ENCODE results near the gene ANKRD24. TPM values are rescaled to one million over a fixed set of nuclear protein-coding genes. Genes with fewer than 3 reads are reported as not detected.
"Not testable (repeated sequence)": the region's sequence is repeated elsewhere in the genome, so short reads cannot be mapped to it uniquely, and the experiment has no call there.

Gene ANKRD24
- total and polyA plus RNA-seq, 2 experiments from 2014 or later = 6.2 to 7.4 TPM

DNA sequence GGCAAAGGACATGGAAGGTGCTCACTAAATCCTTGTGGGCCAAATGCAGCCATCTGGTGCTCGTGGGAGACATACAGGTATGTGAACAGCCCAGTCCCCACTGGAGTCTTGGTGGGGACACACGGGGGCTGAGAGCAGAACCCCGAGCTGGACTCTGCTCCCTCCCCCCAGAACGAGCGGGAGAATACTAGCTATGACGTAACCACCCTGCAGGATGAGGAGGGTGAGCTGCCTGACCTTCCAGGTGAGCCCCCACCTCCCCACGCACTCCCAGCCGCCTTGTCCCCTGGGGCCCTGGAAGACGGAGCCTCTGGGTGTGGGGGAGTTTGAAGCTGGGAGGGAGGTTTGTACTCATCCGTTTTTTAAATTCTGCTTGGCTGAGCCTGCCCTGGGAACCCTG lies 33.3 kb downstream of the ANKRD24 start:
- no peak for DNase-seq (ENCODE audit: low read depth in 1 of 2, low spot score in 1 of 2)

GRCh38 chr19:4216846-4217245 lies 34.4 kb downstream of the ANKRD24 start:
- no peak overlapping the region for H3K27ac ChIP-seq
- H3K4me3 ChIP-seq = no peak overlapping the region
- no peak for TF ChIP-seq CTCF (IDR thresholded peaks at IDR 0.05; ENCODE audit: low read depth, low read length)
- no peaks in the 10 kb centered on the region for H3K36me3 ChIP-seq
- H3K27me3 ChIP-seq = no peaks in the 10 kb centered on the region
- DNase-seq (ENCODE audit: low read depth in 1 of 2, low spot score in 1 of 2) = no peak
- H3K9me3 ChIP-seq (ENCODE audit: low read depth) = no peaks in the 10 kb centered on the region
- no peaks in the 10 kb centered on the region for H3K4me1 ChIP-seq (ENCODE audit: low read depth)

More for the DNA sequence above, 33.3 kb downstream of the ANKRD24 start:
- Histone ChIP-seq H3K27ac (no peak overlapping the region), H3K27me3 (no peaks in the 10 kb centered on the region), H3K36me3 (no peaks in the 10 kb centered on the region), H3K4me3 (no peak overlapping the region), H3K4me1 (ENCODE audit: low read depth) (no peaks in the 10 kb centered on the region), H3K9me3 (ENCODE audit: low read depth) (no peaks in the 10 kb centered on the region)
- TF ChIP-seq CTCF (IDR thresholded peaks at IDR 0.05; ENCODE audit: low read depth, low read length) = no peak

- no peaks in the 10 kb centered on the region for H3K36me3 ChIP-seq
- DNase-seq (ENCODE audit: low read depth in 1 of 2, low spot score in 1 of 2) = no peak
- no peaks in the 10 kb centered on the region for H3K27me3 ChIP-seq
- no peak overlapping the region for H3K4me3 ChIP-seq
- no peaks in the 10 kb centered on the region for H3K9me3 ChIP-seq (ENCODE audit: low read depth)
- no peak overlapping the region for H3K27ac ChIP-seq
- no peaks in the 10 kb centered on the region for H3K4me1 ChIP-seq (ENCODE audit: low read depth)
- TF ChIP-seq CTCF (IDR thresholded peaks at IDR 0.05; ENCODE audit: low read depth, low read length) = no peak
These were observed 35.2 kb downstream of the ANKRD24 start for GRCh38 chr19:4217429-4218264.

- not testable (repeated sequence) for H3K9me3 ChIP-seq (ENCODE audit: low read depth); H3K27me3 ChIP-seq; H3K4me3 ChIP-seq; H3K4me1 ChIP-seq (ENCODE audit: low read depth); H3K27ac ChIP-seq; DNase-seq (ENCODE audit: low read depth in 1 of 2, low spot score in 1 of 2); H3K36me3 ChIP-seq
These were observed 36.0 kb downstream of the ANKRD24 start for GRCh38 chr19:4218523-4218922.

DNA sequence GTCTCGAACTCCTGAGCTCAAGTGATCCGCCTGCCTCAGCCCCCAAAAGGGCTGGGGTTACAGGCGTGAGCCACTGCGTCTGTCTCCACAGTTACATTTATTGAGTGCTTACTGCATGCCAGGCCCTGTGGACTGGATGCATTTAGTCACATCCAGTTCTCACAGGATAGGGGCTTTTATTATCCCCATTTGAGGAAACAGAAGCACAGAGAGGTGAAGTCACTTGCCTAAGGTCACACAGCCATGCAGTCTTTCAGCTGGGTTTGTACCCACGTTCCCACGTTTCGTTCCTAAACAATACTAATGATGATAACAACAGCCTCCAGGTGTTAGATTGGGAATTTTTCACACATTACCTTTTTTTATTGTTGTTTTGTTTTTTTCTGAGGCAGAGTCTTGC lies 37.7 kb downstream of the ANKRD24 start:
- no peak for TF ChIP-seq CTCF (IDR thresholded peaks at IDR 0.05; ENCODE audit: low read depth, low read length)
- no peak overlapping the region for H3K27ac ChIP-seq
- no peaks in the 10 kb centered on the region for H3K9me3 ChIP-seq (ENCODE audit: low read depth)
- no peaks in the 10 kb centered on the region for H3K4me1 ChIP-seq (ENCODE audit: low read depth)
- no peak for DNase-seq (ENCODE audit: low read depth in 1 of 2, low spot score in 1 of 2)
- H3K36me3 ChIP-seq = no peaks in the 10 kb centered on the region
- H3K4me3 ChIP-seq = no peak overlapping the region
- no peaks in the 10 kb centered on the region for H3K27me3 ChIP-seq

DNA sequence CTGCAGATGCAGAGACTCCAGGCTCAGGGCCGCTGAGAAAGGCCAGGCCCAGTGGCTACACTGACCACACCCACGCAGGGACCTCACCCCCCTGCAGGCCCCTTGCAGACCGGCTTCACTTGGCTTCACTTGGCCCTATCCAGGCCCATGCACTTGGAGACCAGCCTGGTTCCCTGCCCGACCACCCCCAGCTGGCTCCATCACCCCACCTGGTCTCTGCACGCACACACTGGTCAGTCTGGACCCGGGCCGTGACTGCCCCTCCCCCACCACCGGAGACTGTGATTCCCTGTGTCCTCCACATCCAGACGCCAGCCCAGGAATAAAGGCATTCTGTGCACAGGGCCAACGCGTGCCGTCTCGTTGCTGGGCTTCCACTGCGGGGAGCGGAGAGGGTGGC lies 42.0 kb downstream of the ANKRD24 start:
- no peaks in the 10 kb centered on the region for H3K4me1 ChIP-seq (ENCODE audit: low read depth)
- no peaks in the 10 kb centered on the region for H3K36me3 ChIP-seq
- no peaks in the 10 kb centered on the region for H3K9me3 ChIP-seq (ENCODE audit: low read depth)
- TF ChIP-seq CTCF (IDR thresholded peaks at IDR 0.05; ENCODE audit: low read depth, low read length) = no peak
- no peak overlapping the region for H3K4me3 ChIP-seq
- no peak for DNase-seq (ENCODE audit: low read depth in 1 of 2, low spot score in 1 of 2)
- no peak overlapping the region for H3K27ac ChIP-seq
- no peaks in the 10 kb centered on the region for H3K27me3 ChIP-seq

Measured in cardiac muscle cell (in vitro differentiated cells and primary cell).